Endothelial cell of umbilical vein (primary cell): ENCODE results near the gene MCF2L. TPM values are rescaled to one million over a fixed set of nuclear protein-coding genes. Genes with fewer than 3 reads are reported as not detected.

Experiments
- BruUV-seq: library from RNA; stranded (reverse); fragments of 400-500 nt; replicated peaks from 2 replicates; lab custom pipeline; 2021; lab: Mats Ljungman, UMichigan
- CTCF ChIA-PET: fragments of 300-600, 350-600 bp; sonication (Branson Sonifier 250); formaldehyde crosslinking; loops from one replicate; lab custom pipeline; 2021; ENCODE audit warnings: antibody characterized with exemption, inconsistent platforms; lab: Charles Lee
- POLR2A ChIA-PET: fragments of 300-600, 350-600 bp; sonication (Branson Sonifier 250); formaldehyde crosslinking; loops from one replicate; lab custom pipeline; 2021; ENCODE audit warnings: antibody characterized with exemption, inconsistent platforms; lab: Charles Lee
- DNase-seq: peaks from one replicate; pipeline ENCODE4 v3.0.0-alpha.2; 2011; ENCODE audit warnings: low read depth, low spot score
- FAIRE-seq: peaks from 2 replicates; lab custom pipeline; 2011; peaks lifted over from hg19 to GRCh38; lab: Jason Lieb, UNC
- H2AFZ ChIP-seq: 2 replicates; pipeline ENCODE4 v1.6.0; 2012; ENCODE audit warnings: low read depth, low read length, control low read depth, inconsistent platforms
- H3K27ac ChIP-seq: 2 replicates; pipeline ENCODE4 v1.5.1; 2011; ENCODE audit warnings: low read depth, mild to moderate bottlenecking, control low read depth, low read length, moderate library complexity; ENCODE audit not compliant: insufficient read depth
- H3K27me3 ChIP-seq, 2 experiments: 2 replicates each; pipeline versions ENCODE4 v1.6.0 to v1.6.1; 2011; ENCODE audit warnings: low read length in 2 of 2, mixed read lengths in 1 of 2; ENCODE audit not compliant: control insufficient read depth in 2 of 2, insufficient read depth in 2 of 2
- H3K36me3 ChIP-seq, 2 experiments: 2 replicates in 1 of 2; 3 replicates in 1 of 2; pipeline ENCODE4 v1.5.1; 2011; ENCODE audit warnings: low read length in 2 of 2, mild to moderate bottlenecking in 1 of 2, moderate library complexity in 1 of 2; ENCODE audit not compliant: control insufficient read depth in 2 of 2, insufficient read depth in 2 of 2; ENCODE audit errors: extremely low read depth in 1 of 2
- H3K4me1 ChIP-seq: 3 replicates; pipeline ENCODE4 v1.5.1; 2011; ENCODE audit warnings: mild to moderate bottlenecking, low read length; ENCODE audit not compliant: control insufficient read depth, insufficient read depth; ENCODE audit errors: extremely low read depth
- H3K4me2 ChIP-seq: 2 replicates; pipeline ENCODE4 v1.6.1; 2011; ENCODE audit warnings: low read length, control low read depth, mixed read lengths; ENCODE audit not compliant: insufficient read depth
- H3K4me3 ChIP-seq, 3 experiments: fragments of 200-600 bp in 1 of 3; sonication (generic), shearing (Covaris generic) in 1 of 3; replicated peaks in 1 of 3; 2 replicates each; pipeline ENCODE4 v1.5.1; 2011 to 2016; ENCODE audit warnings: control low read depth in 3 of 3, low read length in 3 of 3, mild to moderate bottlenecking in 2 of 3, inconsistent platforms in 1 of 3, low read depth in 1 of 3, moderate library complexity in 1 of 3; ENCODE audit not compliant: insufficient read depth in 1 of 3
- H3K79me2 ChIP-seq: 2 replicates; pipeline ENCODE4 v1.6.0; 2012; ENCODE audit warnings: low read length, inconsistent platforms; ENCODE audit not compliant: control insufficient read depth, insufficient read depth
- H3K9ac ChIP-seq: replicated peaks from 2 replicates; pipeline ENCODE3; 2011; ENCODE audit warnings: low read length, control low read depth; ENCODE audit not compliant: insufficient read depth; ENCODE audit errors: extremely low read depth
- H3K9me1 ChIP-seq: replicated peaks from 3 replicates; pipeline ENCODE4 v1.6.0; 2011; ENCODE audit warnings: mild to moderate bottlenecking, low read length; ENCODE audit not compliant: control insufficient read depth, insufficient read depth; ENCODE audit errors: extremely low read depth
- H3K9me3 ChIP-seq: replicated peaks from 2 replicates; pipeline ENCODE4 v1.5.1; 2012; ENCODE audit warnings: low read length, inconsistent platforms; ENCODE audit not compliant: control insufficient read depth, insufficient read depth
- H4K20me1 ChIP-seq: replicated peaks from 2 replicates; pipeline ENCODE3; 2011; ENCODE audit warnings: mild to moderate bottlenecking, low read length; ENCODE audit not compliant: control insufficient read depth, insufficient read depth; ENCODE audit errors: extremely low read depth
- EZH2 ChIP-seq: IDR thresholded peaks from 2 replicates; pipeline ENCODE4 v1.6.1; 2012; ENCODE audit warnings: borderline replicate concordance, low read depth, mild to moderate bottlenecking, moderate library complexity, low read length, inconsistent platforms; ENCODE audit not compliant: severe bottlenecking
- FOS ChIP-seq: IDR thresholded peaks from 2 replicates; pipeline ENCODE4 v1.6.1; 2011; ENCODE audit warnings: mild to moderate bottlenecking, low read length, moderate library complexity, borderline replicate concordance; ENCODE audit not compliant: insufficient read depth
- GATA2 ChIP-seq: IDR thresholded peaks from 2 replicates; pipeline ENCODE4 v1.7.0; 2011; ENCODE audit warnings: low read depth, mild to moderate bottlenecking, moderate library complexity, mixed read lengths, low read length; ENCODE audit not compliant: insufficient read length, insufficient read depth
- JUN ChIP-seq: IDR thresholded peaks from 2 replicates; pipeline ENCODE4 v1.6.1; 2011; ENCODE audit warnings: borderline replicate concordance, low read depth; ENCODE audit not compliant: insufficient read length, insufficient read depth
- MYC ChIP-seq: IDR thresholded peaks from one replicate; pipeline ENCODE4 v1.6.1; 2011; ENCODE audit warnings: mild to moderate bottlenecking, low read depth, low read length
- POLR2A ChIP-seq: IDR thresholded peaks from 2 replicates; pipeline ENCODE4 v1.6.1; 2012; ENCODE audit warnings: low read depth, mild to moderate bottlenecking, control low read depth, low read length
- POLR2AphosphoS5 ChIP-seq: IDR thresholded peaks from 2 replicates; pipeline ENCODE4 v1.6.1; 2012; ENCODE audit warnings: low read depth, mild to moderate bottlenecking, control low read depth, low read length, moderate library complexity; ENCODE audit not compliant: insufficient read depth
- dilution Hi-C: fragments of 300-500 bp; cut with MboI; formaldehyde crosslinking; loops from one replicate; pipeline ENCODE4 v1.15.0; 2019; ENCODE audit warnings: low sequenced_read_pairs; ENCODE audit not compliant: extremely low pct_ligation_motif_present
- intact Hi-C: fragments of 100-400 bp; cut with micrococcal nuclease; formaldehyde crosslinking; loops from one replicate; pipeline ENCODE4 v1.10.0; 2022
- polyA plus RNA-seq, 4 experiments: library from polyadenylated mRNA; depleted of rRNA in 3 of 4; stranded (reverse) in 3 of 4; unstranded in 1 of 4; fragments of >200 nt; gene quantifications; 2 replicates each; pipeline versions ENCODE4 v1.2.1 to v1.2.3, GENCODE V29; 2011 to 2012; ENCODE audit warnings: missing spikeins in 1 of 4
- total RNA-seq: library from RNA; stranded (reverse); gene quantifications from 2 replicates; pipeline ENCODE4 v1.2.3, GENCODE V29; 2021
- TF ChIP-seq, protein P1 (sequence below): IDR thresholded peaks from 2 replicates; pipeline ENCODE4 v1.6.1; 2011; ENCODE audit not compliant: insufficient read depth, insufficient read length
- TF ChIP-seq, protein P2 (sequence below), 2 donors: IDR thresholded peaks; 1 replicate in 1 of 2; 2 replicates in 1 of 2; pipeline ENCODE4 v1.5.1; 2011; ENCODE audit warnings: low read length in 2 of 2, mild to moderate bottlenecking in 2 of 2, moderate library complexity in 2 of 2, control low read depth in 1 of 2, inconsistent platforms in 1 of 2, low read depth in 1 of 2; ENCODE audit not compliant: insufficient read depth in 1 of 2; ENCODE audit errors: extremely low read depth in 1 of 2

Gene MCF2L
- total and polyA plus RNA-seq, 2 donors (not counting 3 experiments of a cell fraction or from before 2014, with no cell fraction given) = 0.33 to 0.58 TPM

DNA sequence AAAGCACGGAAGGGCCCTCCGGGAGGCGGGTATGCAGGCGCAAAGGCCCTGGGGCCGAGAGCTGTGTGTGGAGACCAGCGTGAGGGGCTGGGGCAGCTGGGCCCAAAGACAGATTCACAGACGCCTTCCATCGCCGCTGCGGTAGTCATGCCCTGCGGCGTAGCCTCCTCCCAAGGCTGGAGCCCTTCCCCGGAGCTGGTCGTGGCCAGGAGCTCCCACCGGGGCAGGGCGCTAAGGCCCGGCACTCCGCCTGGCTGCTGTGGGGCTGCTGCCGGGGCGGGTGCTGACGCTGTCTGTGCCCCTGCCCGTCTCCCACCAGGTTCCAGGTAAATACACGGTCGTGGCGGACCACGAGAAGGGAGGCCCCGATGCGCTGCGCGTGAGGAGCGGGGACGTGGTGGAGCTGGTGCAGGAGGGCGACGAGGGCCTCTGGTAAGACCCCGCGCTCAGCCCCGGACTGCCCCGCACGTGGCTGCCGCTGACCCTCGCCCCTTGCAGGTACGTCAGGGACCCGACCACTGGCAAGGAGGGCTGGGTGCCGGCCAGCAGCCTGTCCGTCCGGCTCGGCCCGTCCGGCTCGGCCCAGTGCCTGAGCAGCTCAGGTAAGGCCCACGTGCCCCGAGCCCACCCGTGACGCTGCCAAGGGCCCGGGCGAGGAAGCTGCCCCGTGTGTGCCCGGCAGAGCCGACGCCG, 127.2 kb downstream of the MCF2L start:
- Histone ChIP-seq H3K27ac (no peak overlapping the region), H3K4me1 (no peaks in the 10 kb centered on the region), H2AFZ (no peak overlapping the region), H3K9ac (no peak overlapping the region), H3K4me3 (no peak overlapping the region), H3K9me3 (no peaks in the 10 kb centered on the region), H3K9me1 (no peaks in the 10 kb centered on the region), H3K79me2 (no peaks in the 10 kb centered on the region), H3K36me3 (no peaks in the 10 kb centered on the region), H3K4me2 (no peak overlapping the region), H3K27me3 (no peaks in the 10 kb centered on the region), H4K20me1 (no peaks in the 10 kb centered on the region)
- dilution Hi-C loops (no loop called here), intact Hi-C loops (no loop called here)
- no TSS peak for BruUV-seq
- ChIA-PET CTCF (no interaction called here), POLR2A (no interaction called here)
- DNase-seq = no peak
- FAIRE-seq = no peak
- TF ChIP-seq POLR2AphosphoS5 = no peak
- TF ChIP-seq GATA2 = no peak
- no peak for TF ChIP-seq MYC
- TF ChIP-seq, protein P1, sequence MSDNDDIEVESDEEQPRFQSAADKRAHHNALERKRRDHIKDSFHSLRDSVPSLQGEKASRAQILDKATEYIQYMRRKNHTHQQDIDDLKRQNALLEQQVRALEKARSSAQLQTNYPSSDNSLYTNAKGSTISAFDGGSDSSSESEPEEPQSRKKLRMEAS = no peak
- no peak for TF ChIP-seq FOS
- no peak for TF ChIP-seq JUN
- TF ChIP-seq, protein P2, sequence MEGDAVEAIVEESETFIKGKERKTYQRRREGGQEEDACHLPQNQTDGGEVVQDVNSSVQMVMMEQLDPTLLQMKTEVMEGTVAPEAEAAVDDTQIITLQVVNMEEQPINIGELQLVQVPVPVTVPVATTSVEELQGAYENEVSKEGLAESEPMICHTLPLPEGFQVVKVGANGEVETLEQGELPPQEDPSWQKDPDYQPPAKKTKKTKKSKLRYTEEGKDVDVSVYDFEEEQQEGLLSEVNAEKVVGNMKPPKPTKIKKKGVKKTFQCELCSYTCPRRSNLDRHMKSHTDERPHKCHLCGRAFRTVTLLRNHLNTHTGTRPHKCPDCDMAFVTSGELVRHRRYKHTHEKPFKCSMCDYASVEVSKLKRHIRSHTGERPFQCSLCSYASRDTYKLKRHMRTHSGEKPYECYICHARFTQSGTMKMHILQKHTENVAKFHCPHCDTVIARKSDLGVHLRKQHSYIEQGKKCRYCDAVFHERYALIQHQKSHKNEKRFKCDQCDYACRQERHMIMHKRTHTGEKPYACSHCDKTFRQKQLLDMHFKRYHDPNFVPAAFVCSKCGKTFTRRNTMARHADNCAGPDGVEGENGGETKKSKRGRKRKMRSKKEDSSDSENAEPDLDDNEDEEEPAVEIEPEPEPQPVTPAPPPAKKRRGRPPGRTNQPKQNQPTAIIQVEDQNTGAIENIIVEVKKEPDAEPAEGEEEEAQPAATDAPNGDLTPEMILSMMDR (IDR thresholded peaks at IDR 0.05; ENCODE audit: extremely low read depth in 1 of 2, insufficient read depth in 1 of 2, low read depth in 1 of 2, low read length in 2 of 2) = no peak
- TF ChIP-seq EZH2 = no peak
- TF ChIP-seq POLR2A = no peak
